IMR-90 (cell line): ENCODE results near the gene TANGO6.

Experiments used
- POLR2A ChIP-seq: IDR thresholded peaks from 2 replicates; pipeline ENCODE4 v1.6.1; 2012; ENCODE audit warnings: mild to moderate bottlenecking, low read depth, low read length
- RFX5 ChIP-seq: IDR thresholded peaks from 2 replicates; pipeline ENCODE4 v1.8.0; 2012; ENCODE audit warnings: low read depth, mild to moderate bottlenecking, low read length, moderate library complexity

DNA sequence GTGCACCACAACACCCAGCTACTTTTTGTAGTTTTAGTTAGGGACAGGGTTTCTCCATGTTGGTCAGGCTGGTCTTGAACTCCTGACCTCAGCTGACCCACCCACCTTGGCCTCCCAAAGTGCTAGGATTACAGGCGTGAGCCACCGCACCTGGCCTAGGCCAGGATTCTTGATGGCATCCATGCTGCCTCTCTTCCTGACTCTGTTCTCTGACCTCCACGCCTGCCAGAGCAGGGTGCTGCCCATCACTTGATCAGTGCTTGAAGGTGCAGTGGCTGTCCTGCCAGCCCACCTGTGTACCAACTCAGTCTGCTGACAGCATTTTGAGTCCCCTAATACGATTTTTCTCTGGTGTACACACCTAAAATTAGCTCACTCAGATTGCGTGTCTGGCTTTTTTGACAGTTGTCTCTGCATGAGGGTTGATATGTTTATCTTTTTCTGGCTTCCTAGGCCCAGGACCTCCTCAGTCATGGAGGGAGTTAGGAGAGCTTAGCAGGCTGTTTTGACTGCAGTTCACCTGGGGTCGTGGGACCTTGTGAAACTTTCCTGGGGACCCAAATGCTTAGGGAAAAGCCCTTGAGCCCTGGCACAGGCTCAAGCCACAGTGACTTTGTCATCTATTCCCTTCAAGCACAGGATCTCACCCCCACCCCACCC is 268.0 kb downstream of the TANGO6 start:
- TF ChIP-seq POLR2A (no peak), RFX5 (no peak)
